HG03342 (cell line): Measurements from ENCODE around the gene CNIH1.
"Not testable (repeated sequence)": the region's sequence is repeated elsewhere in the genome, so short reads cannot be mapped to it uniquely, and the experiment has no call there.

Experiments
- ATAC-seq: cut with Tn5 transposase; IDR thresholded peaks from one replicate; pipeline ENCODE4 v1.9.1; 2021; ENCODE audit warnings: mild to moderate bottlenecking, moderate library complexity; ENCODE audit not compliant: unreplicated experiment

CNIH1 gene

GRCh38 chr14:54387328-54387727 lies 53.8 kb downstream of the CNIH1 start:
- ATAC-seq: no peak

GRCh38 chr14:54385556-54385955 lies 55.6 kb downstream of the CNIH1 start:
- ATAC-seq: no peak

- ATAC-seq: no peak
Observed at GRCh38 chr14:54383835-54384234, 57.3 kb downstream of the CNIH1 start.

- ATAC-seq: no peak
Observed at GRCh38 chr14:54381821-54382220, 59.4 kb downstream of the CNIH1 start.

GRCh38 chr14:54380558-54380957 lies 60.6 kb downstream of the CNIH1 start:
- not testable (repeated sequence) for ATAC-seq

GRCh38 chr14:54378893-54379292 lies 62.3 kb downstream of the CNIH1 start:
- not testable (repeated sequence) for ATAC-seq

GRCh38 chr14:54377501-54377900 lies 63.7 kb downstream of the CNIH1 start:
- ATAC-seq: no peak

GRCh38 chr14:54374117-54374884 lies 66.9 kb downstream of the CNIH1 start:
- no peak for ATAC-seq
